GM19328 (cell line): Measurements from ENCODE around the gene SPAG16.

Source experiments
- ATAC-seq: cut with Tn5 transposase; IDR thresholded peaks from one replicate; pipeline ENCODE4 v1.9.1; 2021; ENCODE audit warnings: mild to moderate bottlenecking, moderate library complexity; ENCODE audit not compliant: unreplicated experiment

SPAG16 gene

GRCh38 chr2:213537579-213537978, 253.3 kb downstream of the SPAG16 start:
- ATAC-seq, result no peak

GRCh38 chr2:213544940-213545339, 260.7 kb downstream of the SPAG16 start:
- ATAC-seq, result no peak

GRCh38 chr2:213545481-213545880, 261.2 kb downstream of the SPAG16 start:
- no peak for ATAC-seq

GRCh38 chr2:213545964-213546475, 261.8 kb downstream of the SPAG16 start:
- ATAC-seq, result no peak

- ATAC-seq, result no peak
Measured at GRCh38 chr2:213551526-213551925, 267.3 kb downstream of the SPAG16 start.

- no peak for ATAC-seq
Measured at GRCh38 chr2:213559053-213559452, 274.8 kb downstream of the SPAG16 start.

- ATAC-seq, result no peak
Measured at GRCh38 chr2:213561759-213562158, 277.5 kb downstream of the SPAG16 start.

GRCh38 chr2:213562539-213563180, 278.4 kb downstream of the SPAG16 start:
- no peak for ATAC-seq

GRCh38 chr2:213566846-213567245, 282.6 kb downstream of the SPAG16 start:
- ATAC-seq, result no peak

GRCh38 chr2:213609570-213610170, 325.4 kb downstream of the SPAG16 start:
- ATAC-seq, result no peak

GRCh38 chr2:213627054-213627710, 342.9 kb downstream of the SPAG16 start:
- peak; percentile 55 for ATAC-seq

- ATAC-seq, result peak; percentile 31
Measured at GRCh38 chr2:213627835-213628460, 343.7 kb downstream of the SPAG16 start.

- no peak for ATAC-seq
Measured at GRCh38 chr2:213640738-213641425, 356.6 kb downstream of the SPAG16 start.

GRCh38 chr2:213644926-213645325, 360.7 kb downstream of the SPAG16 start:
- ATAC-seq, result no peak

GRCh38 chr2:213649176-213649575, 364.9 kb downstream of the SPAG16 start:
- no peak for ATAC-seq

- ATAC-seq, result no peak
Measured at GRCh38 chr2:213664817-213665216, 380.6 kb downstream of the SPAG16 start.

- no peak for ATAC-seq
Measured at GRCh38 chr2:213669657-213670056, 385.4 kb downstream of the SPAG16 start.

GRCh38 chr2:213678437-213679218, 394.4 kb downstream of the SPAG16 start:
- peak; percentile 79 for ATAC-seq

GRCh38 chr2:213679894-213680293, 395.6 kb downstream of the SPAG16 start:
- no peak for ATAC-seq

- no peak for ATAC-seq
Measured at GRCh38 chr2:213682276-213682675, 398.0 kb downstream of the SPAG16 start.
